ENCODE results near the gene RAP1GDS1. TPM values are rescaled to one million over a fixed set of nuclear protein-coding genes. Genes with fewer than 3 reads are reported as not detected.
"Not testable (repeated sequence)": the region's sequence is repeated elsewhere in the genome, so short reads cannot be mapped to it uniquely, and the experiment has no call there.

The RAP1GDS1 gene
- polyA plus RNA-seq, 3 donors, result 23.6 to 37.9 (median 37.8) TPM

- Histone ChIP-seq H2AFZ (ENCODE audit: insufficient read depth, low read depth, low read length, poor library complexity, severe bottlenecking) (no peak overlapping the region), H3K4me2 (replicated peaks; ENCODE audit: extremely low read depth, low read length, poor library complexity, severe bottlenecking) (no peak overlapping the region), H3K9me3 (replicated peaks in 1 of 2; ENCODE audit: control insufficient read depth in 1 of 2, insufficient read depth in 1 of 2, low read length in 2 of 2) (peaks cover 3 to 6% of the 10 kb centered on the region in 2 donors), H4K20me1 (ENCODE audit: insufficient read depth, low read length) (no peaks in the 10 kb centered on the region), H3K9ac (ENCODE audit: insufficient read depth, low read length, poor library complexity, severe bottlenecking) (no peak overlapping the region), H3K27ac (ENCODE audit: low read depth in 1 of 2, low read length in 2 of 2) (no peak overlapping the region), H3K4me3 (replicated peaks in 1 of 3; ENCODE audit: low read depth in 2 of 3, low read length in 3 of 3) (no peak overlapping the region), H3K36me3 (replicated peaks in 1 of 2; ENCODE audit: control insufficient read depth in 1 of 2, insufficient read depth in 2 of 2, low read length in 2 of 2) (peaks cover 3 to 8% of the 10 kb centered on the region in 2 donors), H3K27me3 (ENCODE audit: control insufficient read depth in 2 of 2, insufficient read depth in 2 of 2, low read length in 2 of 2) (no peaks in the 10 kb centered on the region), H3K4me1 (ENCODE audit: control insufficient read depth in 1 of 2, insufficient read depth in 2 of 2, low read length in 2 of 2) (peaks cover 17 to 19% of the 10 kb centered on the region in 2 donors), H3K79me2 (ENCODE audit: insufficient read depth, low read length) (no peaks in the 10 kb centered on the region)
- H3K27me3 Mint-ChIP-seq (ENCODE audit: low read depth in 3 of 3), result peaks cover 0 to 3% (median 0%) of the 10 kb centered on the region in 3 donors
- H3K4me3 Mint-ChIP-seq, result no peak overlapping the region
- H3K4me1 Mint-ChIP-seq, result peaks cover 21% of the 10 kb centered on the region
- no peak overlapping the region for H3K27ac Mint-ChIP-seq
- DNase-seq, result no peak
- peaks cover 2 to 16% (median 11%) of the 10 kb centered on the region in 7 donors for H3K9me3 Mint-ChIP-seq
- no peak for TF ChIP-seq CTCF (IDR thresholded peaks at IDR 0.05)
- H3K36me3 Mint-ChIP-seq, result peaks cover 7% of the 10 kb centered on the region in 2 donors
- intact Hi-C loops (cut with micrococcal nuclease), result no loop called here
Measured at GRCh38 chr4:98448908-98449307, 187.7 kb downstream of the RAP1GDS1 start.

GRCh38 chr4:98452091-98452490, 190.9 kb downstream of the RAP1GDS1 start:
- no peak overlapping the region for H3K4me2 ChIP-seq (replicated peaks; ENCODE audit: extremely low read depth, low read length, poor library complexity, severe bottlenecking)
- no peaks in the 10 kb centered on the region for H3K36me3 ChIP-seq (replicated peaks in 1 of 2; ENCODE audit: control insufficient read depth in 1 of 2, insufficient read depth in 2 of 2, low read length in 2 of 2)
- peaks cover 2 to 6% of the 10 kb centered on the region in 2 donors for H3K4me1 ChIP-seq (ENCODE audit: control insufficient read depth in 1 of 2, insufficient read depth in 2 of 2, low read length in 2 of 2)
- H3K9ac ChIP-seq (ENCODE audit: insufficient read depth, low read length, poor library complexity, severe bottlenecking), result no peak overlapping the region
- no peaks in the 10 kb centered on the region for H3K79me2 ChIP-seq (ENCODE audit: insufficient read depth, low read length)
- Mint-ChIP-seq H3K9me3 (peaks cover 4 to 18% (median 11%) of the 10 kb centered on the region in 7 donors), H3K27ac (no peak overlapping the region), H3K4me1 (peaks cover 9% of the 10 kb centered on the region), H3K27me3 (ENCODE audit: low read depth in 3 of 3) (peaks cover 0 to 3% (median 0%) of the 10 kb centered on the region in 3 donors), H3K4me3 (no peak overlapping the region), H3K36me3 (peaks cover 0 to 6% of the 10 kb centered on the region in 2 donors)
- no peak for TF ChIP-seq CTCF (IDR thresholded peaks at IDR 0.05)
- intact Hi-C loops (cut with micrococcal nuclease), result no loop called here
- no peak for DNase-seq
- no peak overlapping the region for H2AFZ ChIP-seq (ENCODE audit: insufficient read depth, low read depth, low read length, poor library complexity, severe bottlenecking)
- H3K4me3 ChIP-seq (replicated peaks in 1 of 3; ENCODE audit: low read depth in 2 of 3, low read length in 3 of 3), result no peak overlapping the region
- WGBS (ENCODE audit: insufficient coverage), result 100% methylated on average over 1 of the region's 3 CpGs
- no peak overlapping the region for H3K27ac ChIP-seq (ENCODE audit: low read depth in 1 of 2, low read length in 2 of 2)
- no peaks in the 10 kb centered on the region for H4K20me1 ChIP-seq (ENCODE audit: insufficient read depth, low read length)
- H3K27me3 ChIP-seq (ENCODE audit: control insufficient read depth in 2 of 2, insufficient read depth in 2 of 2, low read length in 2 of 2), result no peaks in the 10 kb centered on the region
- H3K9me3 ChIP-seq (replicated peaks in 1 of 2; ENCODE audit: control insufficient read depth in 1 of 2, insufficient read depth in 1 of 2, low read length in 2 of 2), result peaks cover 3 to 6% of the 10 kb centered on the region in 2 donors

GRCh38 chr4:98457422-98457821, 196.2 kb downstream of the RAP1GDS1 start:
- H3K36me3 ChIP-seq (replicated peaks in 1 of 2; ENCODE audit: control insufficient read depth in 1 of 2, insufficient read depth in 2 of 2, low read length in 2 of 2); DNase-seq; H3K9ac ChIP-seq (ENCODE audit: insufficient read depth, low read length, poor library complexity, severe bottlenecking); H3K4me3 ChIP-seq (replicated peaks in 1 of 3; ENCODE audit: low read depth in 2 of 3, low read length in 3 of 3); H3K4me1 ChIP-seq (ENCODE audit: control insufficient read depth in 1 of 2, insufficient read depth in 2 of 2, low read length in 2 of 2); H3K4me1 Mint-ChIP-seq; H3K4me3 Mint-ChIP-seq; H3K27ac Mint-ChIP-seq; H3K9me3 ChIP-seq (replicated peaks in 1 of 2; ENCODE audit: control insufficient read depth in 1 of 2, insufficient read depth in 1 of 2, low read length in 2 of 2); H3K36me3 Mint-ChIP-seq; H3K27me3 ChIP-seq (ENCODE audit: control insufficient read depth in 2 of 2, insufficient read depth in 2 of 2, low read length in 2 of 2); intact Hi-C loops (cut with micrococcal nuclease); H3K27ac ChIP-seq (ENCODE audit: low read depth in 1 of 2, low read length in 2 of 2); H4K20me1 ChIP-seq (ENCODE audit: insufficient read depth, low read length); H3K4me2 ChIP-seq (replicated peaks; ENCODE audit: extremely low read depth, low read length, poor library complexity, severe bottlenecking); H3K27me3 Mint-ChIP-seq (ENCODE audit: low read depth in 3 of 3); H2AFZ ChIP-seq (ENCODE audit: insufficient read depth, low read depth, low read length, poor library complexity, severe bottlenecking); H3K79me2 ChIP-seq (ENCODE audit: insufficient read depth, low read length): not testable (repeated sequence)
- H3K9me3 Mint-ChIP-seq, result peaks cover 4 to 17% (median 8%) of the 10 kb centered on the region in 7 donors
- 100% methylated on average over 4 of the region's 9 CpGs for WGBS (ENCODE audit: insufficient coverage)

All from CD14-positive monocyte (primary cell).